ENCODE data around the gene NBPF10.
"Not testable (repeated sequence)": the region's sequence is repeated elsewhere in the genome, so short reads cannot be mapped to it uniquely, and the experiment has no call there.

NBPF10 gene

GRCh38 chr1:146144465-146144864, at the start of gene NBPF10:
TSS of gene NBPF10 (minus strand) at chr1:146144804. CDS start at chr1:146144769, 35 bp downstream.
- DNase-seq: not testable (repeated sequence)

GRCh38 chr1:146174531-146174930, 29.9 kb upstream of the NBPF10 start:
- not testable (repeated sequence) for DNase-seq

GRCh38 chr1:146167740-146168139, 23.1 kb upstream of the NBPF10 start:
- not testable (repeated sequence) for DNase-seq

- DNase-seq: not testable (repeated sequence)
Observed at GRCh38 chr1:146167273-146167672, 22.7 kb upstream of the NBPF10 start.

Measured in COR-L47 (cell line).